ENCODE data around the gene PA2G4.

PA2G4 gene

DNA sequence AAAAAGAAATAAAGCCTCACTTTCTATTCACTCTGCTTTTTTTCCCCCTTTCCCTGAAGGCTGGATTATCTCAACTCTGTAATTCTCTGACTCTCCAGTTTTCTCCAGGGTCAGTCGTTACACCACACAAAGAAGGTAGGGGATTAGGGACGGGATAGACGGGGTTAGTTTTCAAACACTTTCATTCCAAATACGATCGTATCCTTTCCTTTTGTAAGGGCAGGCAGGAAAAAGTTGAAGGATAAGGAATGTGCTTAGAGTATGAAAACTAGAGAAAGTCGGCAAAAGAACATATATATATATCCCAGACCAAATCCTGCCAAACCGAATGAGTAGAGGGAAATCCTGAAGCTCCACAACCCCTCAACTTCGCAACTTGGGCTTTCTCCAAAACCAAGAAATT is 23.1 kb downstream of the PA2G4 start:
- DNase-seq, result no peak

DNA sequence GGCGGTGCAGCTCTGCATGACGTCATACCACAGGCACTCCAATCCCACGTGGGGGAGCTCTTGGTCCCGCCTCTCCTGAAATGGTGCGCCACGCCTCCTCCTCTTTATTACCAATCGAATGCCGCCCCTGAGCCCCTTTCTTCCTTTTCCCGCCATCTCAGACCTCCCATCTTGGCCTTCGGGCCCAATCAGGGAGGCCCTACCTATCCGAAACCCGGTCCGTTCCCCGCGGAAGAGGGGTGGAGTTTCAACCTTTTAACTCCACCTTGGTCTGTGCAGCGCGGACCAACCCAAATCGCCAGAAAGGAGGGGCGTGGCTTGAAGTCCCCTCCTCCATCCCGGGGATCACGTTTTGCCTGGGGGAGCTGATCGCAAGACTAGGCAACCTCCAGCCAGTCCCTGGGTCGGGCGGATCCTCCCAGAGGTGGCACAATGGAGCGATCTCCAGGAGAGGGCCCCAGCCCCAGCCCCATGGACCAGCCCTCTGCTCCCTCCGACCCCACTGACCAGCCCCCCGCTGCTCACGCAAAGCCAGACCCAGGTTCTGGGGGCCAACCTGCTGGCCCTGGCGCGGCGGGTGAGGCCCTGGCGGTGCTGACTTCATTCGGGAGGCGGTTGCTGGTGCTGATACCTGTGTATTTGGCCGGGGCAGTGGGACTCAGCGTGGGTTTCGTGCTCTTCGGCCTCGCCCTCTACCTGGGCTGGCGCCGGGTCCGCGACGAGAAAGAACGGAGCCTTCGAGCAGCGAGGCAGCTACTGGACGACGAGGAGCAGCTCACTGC is 23.7 kb downstream of the PA2G4 start, which contains the start of gene ESYT1:
ESYT1 (plus strand) TSS at position 380 of the 782 bp plus-strand sequence; CDS start at position 433, 53 bp downstream.
- DNase-seq, result peak; percentile 99

- no peak for DNase-seq
Observed at GRCh38 chr12:56128670-56129205, 24.4 kb downstream of the PA2G4 start.

DNA sequence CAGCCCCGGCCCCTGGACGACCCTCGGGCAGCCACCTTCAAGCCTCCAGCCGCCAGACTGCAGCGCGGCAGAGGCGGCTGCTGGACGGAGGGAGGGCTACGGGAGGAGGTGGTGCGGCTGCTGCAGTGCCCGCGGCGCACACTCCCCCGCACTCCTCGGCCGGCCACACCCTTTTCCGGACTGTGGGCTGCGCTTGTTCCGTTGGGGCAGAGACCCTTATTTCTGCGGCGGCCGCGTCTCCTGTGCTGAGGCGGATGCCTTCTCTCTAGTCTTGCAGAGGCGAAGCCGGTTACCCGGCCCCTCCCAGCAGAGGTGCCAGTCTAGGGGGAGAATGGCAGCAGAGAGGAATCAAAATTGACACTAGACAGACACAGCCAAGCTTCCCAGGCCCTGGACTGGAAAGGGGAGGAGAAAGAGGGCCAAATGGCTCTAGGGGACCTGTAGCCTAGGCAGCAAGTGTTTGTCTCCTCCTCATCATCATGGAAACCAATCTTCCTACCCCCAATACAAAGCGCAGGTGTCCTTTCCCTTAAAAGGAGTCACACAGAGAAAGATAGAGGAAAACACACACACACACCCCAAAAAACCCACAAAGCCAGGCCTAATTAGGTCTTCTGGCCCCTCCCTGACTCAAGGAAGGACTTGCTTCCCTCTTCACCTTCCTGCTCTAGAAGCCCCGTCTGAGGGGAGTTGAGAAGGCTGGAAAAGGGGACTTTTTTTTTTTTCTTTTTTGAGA is 25.0 kb downstream of the PA2G4 start:
- no peak for DNase-seq

- no peak for DNase-seq
Observed at GRCh38 chr12:56129942-56130495, 25.7 kb downstream of the PA2G4 start.

GRCh38 chr12:56130876-56131275 is 26.5 kb downstream of the PA2G4 start:
- DNase-seq, result no peak

DNA sequence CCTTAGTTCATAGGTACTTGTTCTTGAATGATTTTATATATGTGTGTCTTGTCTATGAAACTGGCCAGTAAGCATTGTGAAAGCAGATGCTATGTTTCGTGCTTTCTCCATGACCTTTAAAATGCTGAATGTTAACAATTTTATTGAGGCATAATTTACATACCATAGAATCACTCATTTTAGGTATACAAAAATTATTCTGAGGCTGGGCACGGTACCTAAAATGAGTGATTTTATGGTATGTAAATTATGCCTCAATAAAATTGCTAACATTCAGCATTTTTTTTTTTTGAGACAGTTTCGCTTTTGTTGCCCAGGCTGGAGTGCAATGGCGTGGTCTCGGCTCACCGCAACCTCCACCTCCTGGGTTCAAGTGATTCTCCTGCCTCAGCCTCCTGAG is 30.5 kb downstream of the PA2G4 start:
- no peak for DNase-seq

DNA sequence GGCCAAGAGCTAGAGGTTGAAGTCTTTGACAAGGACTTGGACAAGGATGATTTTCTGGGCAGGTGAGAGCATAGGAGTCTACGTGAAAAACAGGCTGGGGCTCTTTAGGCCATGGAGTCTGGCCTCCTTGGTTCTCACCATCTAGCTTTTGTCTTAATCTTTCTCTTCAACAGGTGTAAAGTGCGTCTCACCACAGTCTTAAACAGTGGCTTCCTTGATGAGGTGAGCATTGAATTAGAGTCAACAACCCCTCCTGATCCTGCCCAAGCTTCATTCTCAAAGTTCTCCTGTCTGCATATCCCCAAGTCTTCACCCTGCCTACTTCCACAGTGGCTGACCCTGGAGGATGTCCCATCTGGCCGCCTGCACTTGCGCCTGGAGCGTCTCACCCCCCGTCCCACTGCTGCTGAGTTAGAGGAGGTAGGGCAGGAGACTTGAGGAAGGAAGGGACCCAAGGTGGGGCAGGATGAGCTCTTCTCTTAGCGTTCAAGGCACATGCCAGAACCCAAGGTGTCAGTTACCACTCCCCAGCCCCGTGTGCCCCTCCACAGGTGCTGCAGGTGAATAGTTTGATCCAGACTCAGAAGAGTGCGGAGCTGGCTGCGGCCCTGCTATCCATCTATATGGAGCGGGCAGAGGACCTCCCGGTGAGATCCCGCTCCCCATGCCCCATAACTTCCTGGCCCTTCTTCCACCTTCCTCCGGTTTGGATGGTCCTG is 33.7 kb downstream of the PA2G4 start:
- DNase-seq, result no peak

DNA sequence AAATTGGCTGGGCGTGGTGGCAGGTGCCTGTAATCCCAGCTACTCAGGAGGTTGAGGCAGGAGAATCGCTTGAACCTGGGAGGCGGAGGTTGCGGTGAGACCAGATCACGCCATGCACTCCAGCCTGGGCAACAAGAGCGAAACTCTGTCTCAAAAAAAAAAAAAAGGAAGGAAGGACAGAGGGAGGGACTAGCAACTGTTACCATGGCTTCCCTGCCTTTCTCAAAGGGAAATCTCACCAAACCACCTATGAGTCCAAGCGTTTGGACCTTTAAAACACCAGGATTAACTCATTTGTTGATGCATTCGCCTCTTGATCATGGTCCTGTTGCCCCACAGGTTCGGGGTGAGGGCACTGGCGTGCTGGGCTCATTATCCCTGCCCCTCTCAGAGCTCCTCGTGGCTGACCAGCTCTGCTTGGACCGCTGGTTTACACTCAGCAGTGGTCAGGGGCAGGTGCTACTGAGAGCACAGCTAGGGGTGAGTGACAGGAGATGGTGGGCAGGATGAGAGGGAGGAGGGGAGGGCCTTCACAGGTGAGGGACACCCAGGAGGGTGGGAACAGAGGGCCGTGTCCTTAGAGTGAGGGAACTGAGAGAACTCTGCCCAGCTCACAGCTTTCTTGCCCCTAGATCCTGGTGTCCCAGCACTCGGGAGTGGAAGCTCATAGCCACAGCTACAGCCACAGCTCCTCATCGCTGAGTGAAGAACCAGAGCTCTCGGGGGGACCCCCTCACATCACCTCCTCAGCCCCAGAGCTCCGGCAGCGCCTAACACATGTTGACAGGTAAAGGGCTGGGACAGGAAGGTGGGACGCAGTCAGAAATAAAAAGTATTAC is 37.8 kb downstream of the PA2G4 start:
- DNase-seq, result no peak

- no peak for DNase-seq
Observed at GRCh38 chr12:56143217-56143616, 38.9 kb downstream of the PA2G4 start.

DNA sequence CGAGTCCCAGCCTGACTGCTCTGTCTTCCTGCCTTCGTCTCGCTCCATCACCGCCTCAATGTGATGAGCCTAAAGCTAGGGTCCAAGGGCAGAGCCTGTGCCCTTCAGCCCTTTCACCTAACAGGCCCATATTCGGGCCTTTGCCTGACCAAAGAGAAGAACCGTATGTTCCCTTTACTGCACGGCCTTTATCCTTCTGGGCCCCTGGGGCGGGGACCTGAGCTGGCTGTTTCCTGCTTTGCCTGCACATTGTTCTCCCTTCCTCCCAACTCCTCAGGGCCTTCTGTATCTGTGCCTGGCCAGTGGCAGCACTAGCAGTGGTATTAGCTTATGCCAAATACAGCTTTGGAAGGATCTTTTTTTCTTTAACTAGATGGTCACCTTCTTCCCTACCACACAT is 39.5 kb downstream of the PA2G4 start:
- DNase-seq, result no peak

GRCh38 chr12:56145217-56145616 is 40.9 kb downstream of the PA2G4 start:
- DNase-seq, result no peak

- no peak for DNase-seq
Observed at GRCh38 chr12:56146492-56147460, 42.4 kb downstream of the PA2G4 start.

DNA sequence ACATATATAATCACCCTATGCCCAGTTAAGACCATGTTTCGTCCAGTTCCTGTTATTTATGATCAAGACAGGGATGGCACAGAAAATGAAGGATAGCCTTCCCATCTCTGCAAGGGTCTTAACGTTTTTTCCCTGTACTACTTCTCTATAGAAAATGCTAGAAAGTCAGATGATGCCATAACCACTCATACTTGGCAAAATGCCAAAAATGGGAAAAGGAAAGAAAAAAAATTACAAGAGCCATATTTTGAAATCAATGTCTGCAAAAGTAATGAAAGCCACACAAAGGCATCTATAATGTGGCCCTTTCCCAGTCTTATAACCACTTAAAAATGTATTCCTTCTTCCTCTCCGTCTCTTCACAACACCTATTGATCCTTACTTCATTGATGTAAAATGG is 46.2 kb downstream of the PA2G4 start:
- DNase-seq, result no peak

DNA sequence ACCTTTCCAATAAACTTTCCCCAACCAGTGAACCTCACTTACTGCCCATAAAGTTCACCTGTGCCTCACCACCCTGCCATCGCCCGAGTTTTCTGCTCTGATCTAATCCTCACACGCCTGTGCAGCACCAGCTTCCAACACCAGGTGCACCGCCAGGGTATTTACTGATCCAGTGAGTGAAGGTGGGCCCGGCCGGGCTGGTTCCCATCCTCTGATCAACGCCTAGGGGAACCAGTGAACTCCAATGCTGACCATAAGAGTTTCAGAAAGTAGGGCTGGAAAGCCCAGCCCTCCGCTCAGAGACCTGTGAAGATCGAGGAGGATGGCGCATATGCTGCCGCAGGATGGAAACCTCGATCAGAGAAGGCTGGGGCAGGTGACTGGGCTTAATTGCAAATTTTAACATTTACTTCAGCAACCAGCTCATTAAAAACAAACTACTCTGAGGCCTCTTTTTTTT is 47.3 kb downstream of the PA2G4 start:
- DNase-seq, result no peak

GRCh38 chr12:56152132-56152755 is 47.9 kb downstream of the PA2G4 start, which contains the start of gene MYL6B:
Gene MYL6B (plus strand): TSS chr12:56152587. CDS start chr12:56153919, 1,332 bp downstream.
- DNase-seq, result peak; percentile 67

GRCh38 chr12:56152756-56153677 is 48.7 kb downstream of the PA2G4 start:
- DNase-seq, result no peak

GRCh38 chr12:56153678-56154065 is 49.3 kb downstream of the PA2G4 start:
- no peak for DNase-seq

DNA sequence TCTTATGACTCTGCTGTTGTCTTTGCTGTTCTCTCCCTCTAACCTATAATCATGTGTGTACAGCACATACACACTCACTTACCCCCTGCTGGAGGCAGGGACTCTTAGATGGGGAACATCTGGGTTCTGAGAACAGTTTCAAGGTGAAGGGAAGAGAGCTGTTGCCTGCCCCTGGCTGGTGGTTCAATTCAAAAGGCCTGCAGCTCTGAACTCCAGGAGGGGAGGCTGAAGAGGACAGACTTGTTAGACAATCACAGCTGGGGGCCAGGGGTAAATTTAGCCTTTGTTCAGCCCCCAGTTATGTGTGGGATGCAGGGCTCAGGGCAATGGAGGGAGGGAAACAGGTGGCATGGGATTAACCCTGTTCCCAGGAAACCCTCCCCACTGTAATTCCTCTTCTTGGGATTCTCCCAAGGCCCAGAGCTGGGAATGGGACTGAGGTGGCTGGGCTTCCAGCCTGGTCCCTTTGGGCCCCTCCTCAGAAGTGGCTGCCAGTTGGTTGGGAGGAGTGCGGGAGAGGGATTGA is 50.0 kb downstream of the PA2G4 start:
- DNase-seq, result no peak

Measured in NCI-H446 treated with DMSO at 0.1 percent for 48 hours (cell line).